ENCODE results near the gene BABAM1. TPM values are rescaled to one million over a fixed set of nuclear protein-coding genes. Genes with fewer than 3 reads are reported as not detected.
A peak's percentile ranks its signal among the peaks of the same experiment; 100 is the strongest.

BABAM1 gene
- 102 TPM for polyA plus RNA-seq (2013, experiment 1 of 2)
- polyA plus RNA-seq (2013, experiment 2 of 2) = 100.0 TPM

DNA sequence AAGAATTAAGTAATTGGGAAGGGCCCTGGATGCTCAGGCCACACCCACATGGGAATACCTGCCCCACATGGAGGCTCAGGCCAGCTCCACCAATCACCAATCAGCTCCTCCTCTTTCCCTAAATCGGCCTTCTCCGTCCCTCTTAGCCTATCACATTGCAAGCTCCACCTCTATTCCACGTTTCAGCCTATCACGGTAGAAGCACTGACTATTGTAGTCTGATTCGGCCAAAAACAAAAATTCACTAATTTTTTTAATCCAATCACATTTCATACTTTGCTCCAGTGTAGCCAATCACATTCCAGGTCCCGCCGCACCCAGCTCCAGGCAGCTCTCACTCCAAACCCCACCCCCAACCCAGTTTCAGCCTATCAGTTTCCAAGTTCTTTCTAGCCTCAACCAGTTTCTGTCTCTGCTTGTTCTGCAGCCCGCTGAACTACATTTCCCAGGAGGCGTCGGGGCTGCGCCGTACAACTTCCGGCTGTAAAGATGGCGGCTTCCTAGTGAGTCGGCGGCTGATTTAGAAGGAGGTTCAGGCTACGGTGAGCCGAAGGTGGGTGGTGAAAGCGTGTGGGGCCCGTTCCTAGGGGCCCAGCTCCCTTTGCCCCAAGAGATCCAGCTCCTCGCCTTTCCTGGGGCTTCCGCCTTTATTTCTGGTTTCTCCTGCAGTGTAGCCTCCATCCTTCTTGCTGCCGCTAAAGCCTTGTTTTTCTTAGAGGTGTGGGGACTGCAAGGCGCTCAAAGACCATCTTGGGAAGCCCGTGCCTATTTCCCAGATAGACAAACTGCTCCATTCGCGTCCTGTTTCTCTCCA, at the start of gene BABAM1:
Gene BABAM1, plus strand, starts transcription at position 469 of the 814 bp plus-strand sequence. CDS start 1,364 bp downstream, outside the sequence.
- DNase-seq (ENCODE audit: low spot score) = peak; percentile 97
- WGBS, 2 donors (ENCODE audit: extremely low coverage in 2 of 2, insufficient read length in 2 of 2, insufficient replicate concordance in 1 of 2) = no CpG with 5 or more reads among the region's 27 CpGs
- H3K79me1 ChIP-seq (ENCODE audit: low read depth, low read length) = peaks cover 4% of the 10 kb centered on the region

GRCh38 chr19:17219286-17219685, 48.0 kb upstream of the BABAM1 start:
- Histone ChIP-seq H2BK12ac (ENCODE audit: low read length) (no peak overlapping the region), H3K4ac (ENCODE audit: low read length) (no peak overlapping the region), H3K4me1 (ENCODE audit: control insufficient read depth in 2 of 2, insufficient read depth in 1 of 2, low read depth in 1 of 2, low read length in 2 of 2) (peaks cover 8 to 9% of the 10 kb centered on the region in 2 donors), H3K27me3 (ENCODE audit: control insufficient read depth in 3 of 3, insufficient read depth in 3 of 3, low read depth in 1 of 3, low read length in 3 of 3) (no peaks in the 10 kb centered on the region), H3K9me3 (replicated peaks in 1 of 2; ENCODE audit: control insufficient read depth in 2 of 2, insufficient read depth in 1 of 2, low read depth in 1 of 2, low read length in 2 of 2) (no peaks in the 10 kb centered on the region), H3K79me1 (ENCODE audit: low read depth, low read length) (peaks cover 4% of the 10 kb centered on the region), H2BK5ac (ENCODE audit: low read length) (no peak overlapping the region), H3K36me3 (replicated peaks in 1 of 2; ENCODE audit: control insufficient read depth in 2 of 2, insufficient read depth in 2 of 2, low read length in 2 of 2) (peaks cover 13 to 34% of the 10 kb centered on the region in 2 donors), H2BK15ac (ENCODE audit: low read length) (no peak overlapping the region), H3K27ac (replicated peaks; ENCODE audit: low read length) (no peak overlapping the region), H3K14ac (ENCODE audit: low read length) (no peak overlapping the region), H3K18ac (ENCODE audit: low read length) (no peak overlapping the region), H3K4me3 (ENCODE audit: low read length in 2 of 2) (no peak overlapping the region), H2AK5ac (ENCODE audit: low read depth, low read length) (no peak overlapping the region), H2BK120ac (ENCODE audit: low read depth, low read length) (no peak overlapping the region), H3K9ac (ENCODE audit: low read depth, low read length, poor library complexity) (no peak overlapping the region), H2AFZ (ENCODE audit: low read length) (no peak overlapping the region), H4K91ac (ENCODE audit: low read depth, low read length, poor library complexity) (no peak overlapping the region), H3K23ac (ENCODE audit: low read depth, low read length, poor library complexity) (no peak overlapping the region), H3K4me2 (ENCODE audit: insufficient read depth, low read length, poor library complexity, severe bottlenecking) (no peak overlapping the region), H4K8ac (ENCODE audit: low read depth, low read length) (no peak overlapping the region)
- no CpG with 5 or more reads among the region's 8 CpGs for WGBS, 2 donors (ENCODE audit: extremely low coverage in 2 of 2, insufficient read length in 2 of 2, insufficient replicate concordance in 1 of 2)
- DNase-seq (ENCODE audit: low spot score) = no peak

More for the DNA sequence above, at the start of gene BABAM1:
- peak within 1 kb of the TSS; percentile 79 for H2AFZ ChIP-seq (ENCODE audit: low read length)
- H3K27ac ChIP-seq (replicated peaks; ENCODE audit: low read length) = peak within 1 kb of the TSS; percentile 15
- no peaks in the 10 kb centered on the region for H3K27me3 ChIP-seq (ENCODE audit: control insufficient read depth in 3 of 3, insufficient read depth in 3 of 3, low read depth in 1 of 3, low read length in 3 of 3)
- no peaks in the 10 kb centered on the region for H3K9me3 ChIP-seq (replicated peaks in 1 of 2; ENCODE audit: control insufficient read depth in 2 of 2, insufficient read depth in 1 of 2, low read depth in 1 of 2, low read length in 2 of 2)
- no peak within 1 kb of the TSS for H4K8ac ChIP-seq (ENCODE audit: low read depth, low read length)
- peak within 1 kb of the TSS; percentile 63 to 87 for H3K4me3 ChIP-seq (ENCODE audit: low read length in 2 of 2)
- H3K36me3 ChIP-seq (replicated peaks in 1 of 2; ENCODE audit: control insufficient read depth in 2 of 2, insufficient read depth in 2 of 2, low read length in 2 of 2) = peaks cover 8 to 28% of the 10 kb centered on the region in 2 donors
- H2BK12ac ChIP-seq (ENCODE audit: low read length) = no peak within 1 kb of the TSS
- H3K4me2 ChIP-seq (ENCODE audit: insufficient read depth, low read length, poor library complexity, severe bottlenecking) = peak within 1 kb of the TSS; percentile 84
- H3K4ac ChIP-seq (ENCODE audit: low read length) = no peak within 1 kb of the TSS
- H2BK5ac ChIP-seq (ENCODE audit: low read length) = no peak within 1 kb of the TSS
- peak within 1 kb of the TSS; percentile 21 for H3K9ac ChIP-seq (ENCODE audit: low read depth, low read length, poor library complexity)
- H2BK15ac ChIP-seq (ENCODE audit: low read length) = no peak within 1 kb of the TSS
- H4K91ac ChIP-seq (ENCODE audit: low read depth, low read length, poor library complexity) = no peak within 1 kb of the TSS
- no peak within 1 kb of the TSS for H3K14ac ChIP-seq (ENCODE audit: low read length)
- H3K18ac ChIP-seq (ENCODE audit: low read length) = peak within 1 kb of the TSS; percentile 36
- no peak within 1 kb of the TSS for H2BK120ac ChIP-seq (ENCODE audit: low read depth, low read length)
- no peak within 1 kb of the TSS for H3K23ac ChIP-seq (ENCODE audit: low read depth, low read length, poor library complexity)
- peaks cover 4 to 7% of the 10 kb centered on the region in 2 donors for H3K4me1 ChIP-seq (ENCODE audit: control insufficient read depth in 2 of 2, insufficient read depth in 1 of 2, low read depth in 1 of 2, low read length in 2 of 2)
- no peak within 1 kb of the TSS for H2AK5ac ChIP-seq (ENCODE audit: low read depth, low read length)

DNA sequence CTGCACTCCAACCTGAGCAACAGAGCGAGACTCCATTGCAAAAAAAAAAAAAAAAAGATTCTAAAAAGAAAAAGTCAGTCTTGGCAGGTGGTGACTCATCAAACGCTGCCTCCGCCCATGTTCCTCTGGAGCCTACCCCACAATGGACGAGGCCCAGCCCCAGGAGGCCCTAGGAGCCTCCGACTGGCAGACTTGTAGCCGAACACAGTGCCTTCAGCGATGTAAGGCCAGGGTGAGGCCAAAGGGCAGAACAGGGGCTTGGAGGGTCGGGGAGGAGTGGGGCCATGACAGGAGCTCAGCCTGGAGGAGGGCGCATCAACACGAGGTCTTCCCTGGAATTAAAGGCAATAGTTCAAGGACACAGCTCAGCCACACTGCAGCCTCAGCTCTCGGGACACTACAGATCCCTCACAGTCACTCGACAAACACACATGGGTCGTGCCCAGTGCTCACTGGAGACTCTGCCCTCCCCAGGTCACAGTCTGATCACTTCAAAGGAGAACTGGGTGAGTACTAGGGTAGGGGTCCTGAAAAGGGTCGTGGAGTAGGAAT, 47.0 kb upstream of the BABAM1 start:
- WGBS, 2 donors (ENCODE audit: extremely low coverage in 2 of 2, insufficient read length in 2 of 2, insufficient replicate concordance in 1 of 2) = no CpG with 5 or more reads among the region's 14 CpGs
- H2BK12ac ChIP-seq (ENCODE audit: low read length) = no peak overlapping the region
- H3K9me3 ChIP-seq (replicated peaks in 1 of 2; ENCODE audit: control insufficient read depth in 2 of 2, insufficient read depth in 1 of 2, low read depth in 1 of 2, low read length in 2 of 2) = no peaks in the 10 kb centered on the region
- no peak for DNase-seq (ENCODE audit: low spot score)
- peaks cover 4% of the 10 kb centered on the region for H3K79me1 ChIP-seq (ENCODE audit: low read depth, low read length)
- H2AFZ ChIP-seq (ENCODE audit: low read length) = no peak overlapping the region
- no peak overlapping the region for H2BK15ac ChIP-seq (ENCODE audit: low read length)
- no peak overlapping the region for H3K27ac ChIP-seq (replicated peaks; ENCODE audit: low read length)
- peaks cover 4 to 6% of the 10 kb centered on the region in 2 donors for H3K4me1 ChIP-seq (ENCODE audit: control insufficient read depth in 2 of 2, insufficient read depth in 1 of 2, low read depth in 1 of 2, low read length in 2 of 2)
- no peak overlapping the region for H2BK5ac ChIP-seq (ENCODE audit: low read length)
- no peak overlapping the region for H4K91ac ChIP-seq (ENCODE audit: low read depth, low read length, poor library complexity)
- no peak overlapping the region for H3K4me3 ChIP-seq (ENCODE audit: low read length in 2 of 2)
- H3K23ac ChIP-seq (ENCODE audit: low read depth, low read length, poor library complexity) = peak overlapping the region; percentile 67
- peaks cover 13 to 30% of the 10 kb centered on the region in 2 donors for H3K36me3 ChIP-seq (replicated peaks in 1 of 2; ENCODE audit: control insufficient read depth in 2 of 2, insufficient read depth in 2 of 2, low read length in 2 of 2)
- no peaks in the 10 kb centered on the region for H3K27me3 ChIP-seq (ENCODE audit: control insufficient read depth in 3 of 3, insufficient read depth in 3 of 3, low read depth in 1 of 3, low read length in 3 of 3)
- no peak overlapping the region for H3K4ac ChIP-seq (ENCODE audit: low read length)
- H2AK5ac ChIP-seq (ENCODE audit: low read depth, low read length) = no peak overlapping the region
- H2BK120ac ChIP-seq (ENCODE audit: low read depth, low read length) = no peak overlapping the region
- no peak overlapping the region for H4K8ac ChIP-seq (ENCODE audit: low read depth, low read length)
- no peak overlapping the region for H3K18ac ChIP-seq (ENCODE audit: low read length)
- no peak overlapping the region for H3K14ac ChIP-seq (ENCODE audit: low read length)
- peak overlapping the region; percentile 78 for H3K9ac ChIP-seq (ENCODE audit: low read depth, low read length, poor library complexity)
- H3K4me2 ChIP-seq (ENCODE audit: insufficient read depth, low read length, poor library complexity, severe bottlenecking) = no peak overlapping the region

- Histone ChIP-seq H3K27ac (replicated peaks; ENCODE audit: low read length) (no peak overlapping the region), H2BK15ac (ENCODE audit: low read length) (no peak overlapping the region), H3K14ac (ENCODE audit: low read length) (no peak overlapping the region), H4K8ac (ENCODE audit: low read depth, low read length) (no peak overlapping the region), H3K4me2 (ENCODE audit: insufficient read depth, low read length, poor library complexity, severe bottlenecking) (no peak overlapping the region), H3K4ac (ENCODE audit: low read length) (no peak overlapping the region), H3K4me1 (ENCODE audit: control insufficient read depth in 2 of 2, insufficient read depth in 1 of 2, low read depth in 1 of 2, low read length in 2 of 2) (peaks cover 2 to 4% of the 10 kb centered on the region in 2 donors), H2AFZ (ENCODE audit: low read length) (no peak overlapping the region), H3K9ac (ENCODE audit: low read depth, low read length, poor library complexity) (no peak overlapping the region), H2AK5ac (ENCODE audit: low read depth, low read length) (no peak overlapping the region), H3K36me3 (replicated peaks in 1 of 2; ENCODE audit: control insufficient read depth in 2 of 2, insufficient read depth in 2 of 2, low read length in 2 of 2) (peaks cover 0 to 7% of the 10 kb centered on the region in 2 donors), H2BK12ac (ENCODE audit: low read length) (no peak overlapping the region), H3K23ac (ENCODE audit: low read depth, low read length, poor library complexity) (no peak overlapping the region), H3K18ac (ENCODE audit: low read length) (no peak overlapping the region), H4K91ac (ENCODE audit: low read depth, low read length, poor library complexity) (no peak overlapping the region), H3K4me3 (ENCODE audit: low read length in 2 of 2) (no peak overlapping the region), H2BK5ac (ENCODE audit: low read length) (no peak overlapping the region), H2BK120ac (ENCODE audit: low read depth, low read length) (no peak overlapping the region), H3K27me3 (ENCODE audit: control insufficient read depth in 3 of 3, insufficient read depth in 3 of 3, low read depth in 1 of 3, low read length in 3 of 3) (no peaks in the 10 kb centered on the region), H3K79me1 (ENCODE audit: low read depth, low read length) (peaks cover 4% of the 10 kb centered on the region), H3K9me3 (replicated peaks in 1 of 2; ENCODE audit: control insufficient read depth in 2 of 2, insufficient read depth in 1 of 2, low read depth in 1 of 2, low read length in 2 of 2) (no peaks in the 10 kb centered on the region)
- DNase-seq (ENCODE audit: low spot score) = no peak
- WGBS, 2 donors (ENCODE audit: extremely low coverage in 2 of 2, insufficient read length in 2 of 2, insufficient replicate concordance in 1 of 2) = no CpG with 5 or more reads among the region's 10 CpGs
Measured at GRCh38 chr19:17225053-17225452, 42.2 kb upstream of the BABAM1 start.
